ENCODE results near the gene BCAS3. TPM values are rescaled to one million over a fixed set of nuclear protein-coding genes. Genes with fewer than 3 reads are reported as not detected.

The BCAS3 gene
- total RNA-seq, 2 donors from 2014 or later = 28.0 to 37.7 TPM

DNA sequence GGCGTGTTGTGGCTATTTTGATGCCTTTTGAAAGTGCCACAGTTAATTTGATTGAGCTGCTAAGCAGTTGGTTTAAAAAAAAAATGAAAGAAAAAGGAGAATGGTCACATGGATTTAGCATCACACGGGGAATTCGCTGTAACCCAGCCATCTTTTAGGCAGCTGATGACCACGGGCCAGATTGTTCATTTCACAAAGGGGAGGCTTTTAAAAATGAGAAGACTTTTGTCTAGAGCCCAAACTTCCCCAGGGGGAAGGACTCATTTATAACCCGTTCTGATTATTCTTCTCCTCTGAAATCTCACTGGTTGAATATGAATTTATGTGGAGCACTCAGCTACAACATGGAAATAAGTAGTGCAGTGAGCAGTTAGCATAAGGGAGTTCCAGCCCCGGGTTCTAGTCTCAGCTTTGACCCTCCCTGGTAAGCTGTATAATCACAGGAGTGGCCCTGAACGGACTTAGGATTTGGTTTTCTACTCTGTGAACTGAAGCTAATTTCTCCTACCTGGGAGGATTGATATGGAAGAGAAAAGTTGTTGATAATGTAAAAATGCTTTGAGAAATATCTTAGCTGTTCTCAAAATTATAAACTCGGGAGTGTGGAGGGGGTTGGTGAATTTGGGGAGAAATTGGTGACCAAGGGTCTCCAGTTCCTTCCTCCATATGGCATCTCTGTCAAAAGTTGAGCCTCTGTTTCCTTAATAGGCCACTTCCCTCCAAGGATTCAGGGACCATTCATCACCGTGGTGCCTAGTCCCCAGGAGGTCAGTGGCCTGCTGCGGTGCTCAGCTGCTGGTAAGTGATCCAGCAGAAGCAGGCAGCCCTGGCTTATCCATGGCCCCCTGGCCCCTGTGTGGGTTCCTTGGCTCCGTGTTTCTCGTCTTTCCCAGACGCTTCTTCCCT lies 645.6 kb downstream of the BCAS3 start:
- Histone ChIP-seq H3K27ac (ENCODE audit: low read depth, low read length) (no peak overlapping the region), H3K9me3 (ENCODE audit: control insufficient read depth, low read length) (no peaks in the 10 kb centered on the region), H3K27me3 (ENCODE audit: control insufficient read depth, insufficient read depth, low read length, poor library complexity, severe bottlenecking) (no peaks in the 10 kb centered on the region), H3K4me3 (ENCODE audit: low read length) (no peak overlapping the region), H3K9ac (ENCODE audit: extremely low read depth, low read length, poor library complexity, severe bottlenecking) (no peak overlapping the region), H3K36me3 (ENCODE audit: control insufficient read depth, insufficient read depth, low read length) (no peaks in the 10 kb centered on the region), H3K4me1 (ENCODE audit: control insufficient read depth, insufficient read depth, low read length) (peaks cover 5% of the 10 kb centered on the region)
- 74 to 79% methylated on average over 8 to 13 of the region's 13 CpGs for WGBS, 2 experiments (ENCODE audit: insufficient coverage in 1 of 2, insufficient read length in 1 of 2)
- no peak for DNase-seq
- TF ChIP-seq, protein P1, sequence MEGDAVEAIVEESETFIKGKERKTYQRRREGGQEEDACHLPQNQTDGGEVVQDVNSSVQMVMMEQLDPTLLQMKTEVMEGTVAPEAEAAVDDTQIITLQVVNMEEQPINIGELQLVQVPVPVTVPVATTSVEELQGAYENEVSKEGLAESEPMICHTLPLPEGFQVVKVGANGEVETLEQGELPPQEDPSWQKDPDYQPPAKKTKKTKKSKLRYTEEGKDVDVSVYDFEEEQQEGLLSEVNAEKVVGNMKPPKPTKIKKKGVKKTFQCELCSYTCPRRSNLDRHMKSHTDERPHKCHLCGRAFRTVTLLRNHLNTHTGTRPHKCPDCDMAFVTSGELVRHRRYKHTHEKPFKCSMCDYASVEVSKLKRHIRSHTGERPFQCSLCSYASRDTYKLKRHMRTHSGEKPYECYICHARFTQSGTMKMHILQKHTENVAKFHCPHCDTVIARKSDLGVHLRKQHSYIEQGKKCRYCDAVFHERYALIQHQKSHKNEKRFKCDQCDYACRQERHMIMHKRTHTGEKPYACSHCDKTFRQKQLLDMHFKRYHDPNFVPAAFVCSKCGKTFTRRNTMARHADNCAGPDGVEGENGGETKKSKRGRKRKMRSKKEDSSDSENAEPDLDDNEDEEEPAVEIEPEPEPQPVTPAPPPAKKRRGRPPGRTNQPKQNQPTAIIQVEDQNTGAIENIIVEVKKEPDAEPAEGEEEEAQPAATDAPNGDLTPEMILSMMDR (conservative IDR thresholded peaks at IDR 0.05) = no peak
- no peaks in the 10 kb centered on the region for H3K36me3 Mint-ChIP-seq (ENCODE audit: low read depth)
- no peaks in the 10 kb centered on the region for H3K9me3 Mint-ChIP-seq
- H3K4me3 Mint-ChIP-seq = no peak overlapping the region
- peak overlapping the region; percentile 27 for H3K27ac Mint-ChIP-seq
- H3K27me3 Mint-ChIP-seq (ENCODE audit: insufficient read depth) = peaks cover 2% of the 10 kb centered on the region
- peaks cover 19% of the 10 kb centered on the region for H3K4me1 Mint-ChIP-seq

DNA sequence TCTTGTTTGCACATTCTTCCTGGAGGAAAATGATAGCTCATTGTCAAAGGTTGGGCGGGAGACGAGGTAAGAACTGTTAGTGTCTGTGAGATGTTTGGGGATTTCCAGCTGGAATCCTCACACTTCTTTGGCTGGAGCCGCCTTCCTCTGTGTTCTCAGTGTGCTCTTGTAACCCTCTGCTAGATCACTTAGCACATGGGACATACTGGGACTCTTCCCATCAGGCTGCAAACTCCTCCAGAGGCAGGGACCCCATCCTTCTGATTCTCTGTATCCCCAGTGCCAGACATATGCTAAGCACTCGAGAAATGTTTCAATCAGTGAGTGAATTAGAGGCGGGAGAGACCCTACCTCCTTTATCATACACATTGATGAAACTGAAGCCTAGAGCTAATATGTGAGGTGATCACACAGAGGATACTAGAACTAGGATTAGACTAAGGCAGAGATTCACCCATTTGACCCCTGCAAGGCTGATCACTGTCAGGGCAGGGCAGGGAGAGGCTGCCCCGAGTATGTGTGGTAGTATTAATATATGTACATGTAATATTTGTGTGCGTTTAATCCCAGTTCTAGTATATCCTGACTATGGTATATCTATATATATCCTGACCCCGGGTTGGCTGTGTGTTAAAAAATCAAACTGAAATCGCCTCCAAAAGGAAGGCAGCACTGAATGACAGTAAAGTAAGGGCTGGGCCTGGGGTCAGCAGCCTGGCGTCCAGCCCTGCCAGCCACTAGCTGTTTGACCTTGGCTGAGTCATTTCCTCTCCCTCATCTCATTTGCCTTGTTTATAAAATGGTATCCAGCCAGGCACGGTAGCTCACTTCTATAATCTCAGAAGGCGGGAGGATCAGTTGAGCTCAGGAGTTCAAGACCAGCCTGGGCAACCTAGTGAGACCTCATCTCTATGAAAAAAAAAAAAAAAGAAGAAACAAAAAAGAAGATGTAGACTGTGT lies 646.5 kb downstream of the BCAS3 start:
- peaks cover 19% of the 10 kb centered on the region for H3K4me1 Mint-ChIP-seq

DNA sequence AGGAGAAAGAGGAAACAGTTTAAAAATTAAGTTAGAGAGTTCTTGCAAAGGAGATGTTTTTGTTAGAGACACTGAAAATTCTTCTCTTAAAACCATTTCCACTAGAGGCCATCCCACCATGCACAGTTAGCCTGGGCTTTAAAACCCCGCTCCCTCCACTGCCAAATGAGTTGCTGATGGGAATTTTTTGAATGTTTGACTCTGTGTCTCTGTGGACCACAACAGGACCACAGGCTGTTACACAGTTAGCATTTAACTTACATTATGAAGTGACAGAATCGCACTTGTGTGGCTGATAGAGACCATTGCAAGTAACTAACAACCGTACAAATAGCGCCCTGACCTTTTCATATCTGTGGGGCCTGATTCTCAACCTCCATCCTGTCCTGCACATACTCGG lies 647.3 kb downstream of the BCAS3 start:
- Mint-ChIP-seq H3K9me3 (no peaks in the 10 kb centered on the region), H3K4me1 (peaks cover 19% of the 10 kb centered on the region), H3K36me3 (ENCODE audit: low read depth) (no peaks in the 10 kb centered on the region), H3K27me3 (ENCODE audit: insufficient read depth) (peaks cover 2% of the 10 kb centered on the region), H3K4me3 (no peak overlapping the region), H3K27ac (no peak overlapping the region)
- Histone ChIP-seq H3K36me3 (ENCODE audit: control insufficient read depth, insufficient read depth, low read length) (no peaks in the 10 kb centered on the region), H3K9ac (ENCODE audit: extremely low read depth, low read length, poor library complexity, severe bottlenecking) (no peak overlapping the region), H3K27ac (ENCODE audit: low read depth, low read length) (no peak overlapping the region), H3K9me3 (ENCODE audit: control insufficient read depth, low read length) (no peaks in the 10 kb centered on the region), H3K4me3 (ENCODE audit: low read length) (no peak overlapping the region), H3K4me1 (ENCODE audit: control insufficient read depth, insufficient read depth, low read length) (peaks cover 5% of the 10 kb centered on the region), H3K27me3 (ENCODE audit: control insufficient read depth, insufficient read depth, low read length, poor library complexity, severe bottlenecking) (no peaks in the 10 kb centered on the region)
- TF ChIP-seq, protein P1 (conservative IDR thresholded peaks at IDR 0.05) = no peak
- WGBS, 2 experiments (ENCODE audit: insufficient coverage in 1 of 2, insufficient read length in 1 of 2) = 88 to 89% methylated on average over 4 to 5 of the region's 5 CpGs
- DNase-seq = no peak

More for the DNA sequence above, 646.5 kb downstream of the BCAS3 start:
- Histone ChIP-seq H3K4me1 (ENCODE audit: control insufficient read depth, insufficient read depth, low read length) (peaks cover 5% of the 10 kb centered on the region), H3K9me3 (ENCODE audit: control insufficient read depth, low read length) (no peaks in the 10 kb centered on the region), H3K36me3 (ENCODE audit: control insufficient read depth, insufficient read depth, low read length) (no peaks in the 10 kb centered on the region), H3K27me3 (ENCODE audit: control insufficient read depth, insufficient read depth, low read length, poor library complexity, severe bottlenecking) (no peaks in the 10 kb centered on the region), H3K4me3 (ENCODE audit: low read length) (no peak overlapping the region), H3K27ac (ENCODE audit: low read depth, low read length) (no peak overlapping the region), H3K9ac (ENCODE audit: extremely low read depth, low read length, poor library complexity, severe bottlenecking) (no peak overlapping the region)
- Mint-ChIP-seq H3K4me3 (no peak overlapping the region), H3K36me3 (ENCODE audit: low read depth) (no peaks in the 10 kb centered on the region), H3K27me3 (ENCODE audit: insufficient read depth) (peaks cover 2% of the 10 kb centered on the region), H3K27ac (peak overlapping the region; percentile 27), H3K9me3 (no peaks in the 10 kb centered on the region)
- TF ChIP-seq, protein P1 (conservative IDR thresholded peaks at IDR 0.05) = no peak
- DNase-seq = peak; percentile 77
- 77 to 83% methylated on average over 5 to 12 of the region's 12 CpGs for WGBS, 2 experiments (ENCODE audit: insufficient coverage in 1 of 2, insufficient read length in 1 of 2)
